ENCODE measurements around the gene THSD7B. TPM values are rescaled to one million over a fixed set of nuclear protein-coding genes. Genes with fewer than 3 reads are reported as not detected.

THSD7B gene
- total and polyA plus RNA-seq, 2 experiments from 2014 or later, result 0.11 TPM; not detected in 1

DNA sequence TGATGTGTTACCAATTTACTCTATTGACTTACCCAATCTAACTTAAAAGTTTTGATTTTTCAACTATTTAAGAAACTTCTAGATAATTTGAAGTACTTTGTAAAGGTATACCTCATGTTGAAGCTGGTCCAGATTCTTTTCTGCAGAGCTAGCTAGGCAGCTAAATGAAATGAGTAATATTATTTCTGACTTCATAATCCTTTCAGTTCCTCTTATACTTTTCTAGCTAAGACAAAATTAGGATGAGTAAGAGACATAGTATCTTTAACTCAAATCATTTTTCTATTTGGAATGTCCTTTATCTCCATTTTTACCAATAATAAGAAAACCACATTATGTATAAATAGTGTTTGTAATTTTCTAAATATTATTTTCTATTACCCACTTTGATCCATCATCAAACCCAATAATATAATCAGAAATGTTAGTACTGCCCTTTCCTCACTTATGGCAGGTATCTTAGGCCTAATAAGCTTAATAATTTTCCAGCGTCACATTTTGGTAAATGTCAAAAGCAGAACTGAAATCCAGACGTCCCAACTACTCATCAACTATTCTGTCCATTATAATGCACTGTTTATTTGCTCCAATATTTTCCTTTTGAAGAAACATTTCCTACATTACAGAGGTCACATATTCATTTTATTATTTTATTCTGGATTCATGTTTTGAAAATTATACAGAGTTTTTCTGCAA, 456.6 kb downstream of the THSD7B start:
- no peak overlapping the region for H3K4me3 ChIP-seq
- in situ Hi-C loops (cut with MboI), result no loop called here
- H3K9me2 ChIP-seq (ENCODE audit: insufficient read depth), result no peaks in the 10 kb centered on the region
- H3K4me1 ChIP-seq (ENCODE audit: insufficient read depth), result 0 out of 2 replicates have a peak, but pooled peaks cover 2% of the 10 kb centered on the region
- no peak overlapping the region for H2AFZ ChIP-seq
- TF ChIP-seq EZH2 (IDR thresholded peaks at IDR 0.05; ENCODE audit: insufficient read depth, poor library complexity, severe bottlenecking) (no peak), EZH2phosphoT487 (IDR thresholded peaks at IDR 0.05; ENCODE audit: insufficient read depth, low read depth) (no peak)
- no peak overlapping the region for H3K4me2 ChIP-seq (ENCODE audit: unreplicated experiment)
- no peaks in the 10 kb centered on the region for H3K27me3 ChIP-seq (replicated peaks; ENCODE audit: insufficient read depth)
- H3F3A ChIP-seq (ENCODE audit: insufficient read depth), result no peaks in the 10 kb centered on the region
- WGBS, 2 experiments (ENCODE audit: low coverage in 1 of 2, low lambda C conversion rate in 2 of 2, missing lambda C conversion rate in 2 of 2), result 47 to 51% methylated on average over 2 of the region's 2 CpGs
- H3K36me3 ChIP-seq (ENCODE audit: low read depth), result no peaks in the 10 kb centered on the region
- H3K27ac ChIP-seq, result no peak overlapping the region
- no peaks in the 10 kb centered on the region for H3K9me3 ChIP-seq (ENCODE audit: low read depth)
- DNase-seq, result peak; percentile 16
- no peaks in the 10 kb centered on the region for H4K20me1 ChIP-seq (ENCODE audit: insufficient read depth)
- H3K9ac ChIP-seq, result no peak overlapping the region
- no peaks in the 10 kb centered on the region for H3K79me2 ChIP-seq (ENCODE audit: insufficient read depth)

DNA sequence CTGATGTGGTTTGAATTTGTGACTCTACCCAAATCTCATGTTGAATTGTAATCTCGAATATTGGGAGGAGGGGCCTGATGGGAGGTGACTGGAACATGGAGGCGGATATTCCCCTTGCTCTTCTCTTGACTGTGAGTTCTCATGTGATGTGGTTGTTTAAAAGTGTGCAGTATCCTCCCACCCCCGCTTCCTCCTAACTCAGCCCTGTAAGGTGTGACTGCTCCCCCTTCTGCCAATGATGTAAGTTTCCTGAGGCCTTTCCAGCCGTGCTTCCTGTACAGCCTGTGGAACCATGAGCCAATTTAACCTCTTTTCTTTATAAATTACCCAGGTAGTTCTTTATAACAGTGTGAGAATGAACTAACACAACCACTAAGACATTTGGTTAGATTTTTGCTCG, 458.4 kb downstream of the THSD7B start:
- H3K27me3 ChIP-seq (replicated peaks; ENCODE audit: insufficient read depth), result no peaks in the 10 kb centered on the region
- in situ Hi-C loops (cut with MboI), result no loop called here
- H3K36me3 ChIP-seq (ENCODE audit: low read depth), result no peaks in the 10 kb centered on the region
- 44 to 56% methylated on average over 5 of the region's 5 CpGs for WGBS, 2 experiments (ENCODE audit: low coverage in 1 of 2, low lambda C conversion rate in 2 of 2, missing lambda C conversion rate in 2 of 2)
- peaks cover 9% of the 10 kb centered on the region for H3K4me1 ChIP-seq (ENCODE audit: insufficient read depth)
- peaks cover 8% of the 10 kb centered on the region; the same call in 1 of the 2 replicates for H3F3A ChIP-seq (ENCODE audit: insufficient read depth)
- no peaks in the 10 kb centered on the region for H4K20me1 ChIP-seq (ENCODE audit: insufficient read depth)
- H3K9me3 ChIP-seq (ENCODE audit: low read depth), result no peaks in the 10 kb centered on the region
- no peak overlapping the region for H3K4me2 ChIP-seq (ENCODE audit: unreplicated experiment)
- H3K79me2 ChIP-seq (ENCODE audit: insufficient read depth), result no peaks in the 10 kb centered on the region
- no peak overlapping the region for H2AFZ ChIP-seq
- no peak for DNase-seq
- no peak overlapping the region for H3K27ac ChIP-seq
- H3K9me2 ChIP-seq (ENCODE audit: insufficient read depth), result no peaks in the 10 kb centered on the region
- no peak overlapping the region for H3K4me3 ChIP-seq
- TF ChIP-seq EZH2 (IDR thresholded peaks at IDR 0.05; ENCODE audit: insufficient read depth, poor library complexity, severe bottlenecking) (no peak), EZH2phosphoT487 (IDR thresholded peaks at IDR 0.05; ENCODE audit: insufficient read depth, low read depth) (no peak)
- H3K9ac ChIP-seq, result no peak overlapping the region

DNA sequence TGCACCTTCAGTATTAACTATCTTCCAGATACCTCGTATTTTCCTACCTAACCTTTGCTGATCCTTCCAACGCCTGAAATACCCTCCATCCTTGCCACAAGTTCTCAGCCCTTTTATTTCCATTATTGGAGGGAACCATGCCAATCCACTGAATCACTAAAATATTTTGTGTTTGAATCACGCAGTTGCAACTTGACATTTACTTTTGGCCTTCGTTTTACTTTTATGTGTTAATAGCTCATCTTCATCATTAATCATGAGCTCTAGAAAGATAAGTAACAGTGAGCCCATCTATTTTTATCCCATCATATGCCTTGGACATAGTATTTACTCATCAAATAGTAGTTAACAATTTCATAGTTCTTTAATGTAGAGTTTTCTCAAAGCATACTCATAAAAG, 463.2 kb downstream of the THSD7B start:
- no peaks in the 10 kb centered on the region for H4K20me1 ChIP-seq (ENCODE audit: insufficient read depth)
- DNase-seq, result peak; percentile 57
- H3K27me3 ChIP-seq (replicated peaks; ENCODE audit: insufficient read depth), result no peaks in the 10 kb centered on the region

DNA sequence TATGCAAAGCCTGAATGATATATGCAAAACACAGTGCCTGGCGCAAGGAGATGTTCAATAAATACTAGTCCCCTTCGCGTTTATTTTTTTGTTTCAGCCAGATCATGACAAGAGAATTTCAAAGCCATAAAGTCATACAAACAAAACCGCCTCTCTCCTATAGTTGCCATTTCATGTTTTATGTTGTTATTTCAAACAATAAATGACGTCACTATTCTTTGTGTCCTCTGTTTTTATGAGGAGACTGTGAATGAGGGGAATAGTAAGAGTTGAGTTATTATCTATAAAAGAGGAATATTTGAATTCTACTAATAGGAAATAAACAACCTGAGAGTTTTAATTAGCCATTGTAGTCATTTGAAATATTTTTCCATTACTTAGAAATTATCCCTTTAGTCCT, 464.5 kb downstream of the THSD7B start:
- H3K4me3 ChIP-seq, result no peak overlapping the region
- TF ChIP-seq EZH2 (IDR thresholded peaks at IDR 0.05; ENCODE audit: insufficient read depth, poor library complexity, severe bottlenecking), result no peak
- in situ Hi-C loops (cut with MboI), result no loop called here
- no peaks in the 10 kb centered on the region for H3K9me2 ChIP-seq (ENCODE audit: insufficient read depth)
- no peaks in the 10 kb centered on the region for H4K20me1 ChIP-seq (ENCODE audit: insufficient read depth)
- H3F3A ChIP-seq (ENCODE audit: insufficient read depth), result peaks cover 19% of the 10 kb centered on the region; the same call in 1 of the 2 replicates
- no peak overlapping the region for H3K4me2 ChIP-seq (ENCODE audit: unreplicated experiment)
- no peaks in the 10 kb centered on the region for H3K79me2 ChIP-seq (ENCODE audit: insufficient read depth)
- no peak overlapping the region for H3K27ac ChIP-seq
- H2AFZ ChIP-seq, result no peak overlapping the region
- no peak for DNase-seq
- no peaks in the 10 kb centered on the region for H3K9me3 ChIP-seq (ENCODE audit: low read depth)
- H3K36me3 ChIP-seq (ENCODE audit: low read depth), result no peaks in the 10 kb centered on the region
- no peaks in the 10 kb centered on the region for H3K27me3 ChIP-seq (replicated peaks; ENCODE audit: insufficient read depth)
- 64 to 67% methylated on average over 5 of the region's 5 CpGs for whole genome bisulfite sequencing, 2 experiments (ENCODE audit: low coverage in 1 of 2, low lambda C conversion rate in 2 of 2, missing lambda C conversion rate in 2 of 2)
- H3K4me1 ChIP-seq (ENCODE audit: insufficient read depth), result peaks cover 14% of the 10 kb centered on the region
- no peak overlapping the region for H3K9ac ChIP-seq

More for the DNA sequence above, 463.2 kb downstream of the THSD7B start:
- no peaks in the 10 kb centered on the region for H3K79me2 ChIP-seq (ENCODE audit: insufficient read depth)
- H3K27ac ChIP-seq, result no peak overlapping the region
- peaks cover 19% of the 10 kb centered on the region; the same call in 1 of the 2 replicates for H3F3A ChIP-seq (ENCODE audit: insufficient read depth)
- H3K4me2 ChIP-seq (ENCODE audit: unreplicated experiment), result no peak overlapping the region
- 22 to 28% methylated on average over 4 of the region's 4 CpGs for WGBS, 2 experiments (ENCODE audit: low coverage in 1 of 2, low lambda C conversion rate in 2 of 2, missing lambda C conversion rate in 2 of 2)
- H3K4me3 ChIP-seq, result no peak overlapping the region
- no peaks in the 10 kb centered on the region for H3K9me3 ChIP-seq (ENCODE audit: low read depth)
- in situ Hi-C loops (cut with MboI), result no loop called here
- H3K36me3 ChIP-seq (ENCODE audit: low read depth), result no peaks in the 10 kb centered on the region
- H2AFZ ChIP-seq, result no peak overlapping the region
- TF ChIP-seq EZH2 (IDR thresholded peaks at IDR 0.05; ENCODE audit: insufficient read depth, poor library complexity, severe bottlenecking) (no peak), EZH2phosphoT487 (IDR thresholded peaks at IDR 0.05; ENCODE audit: insufficient read depth, low read depth) (no peak)
- H3K9ac ChIP-seq, result no peak overlapping the region
- no peaks in the 10 kb centered on the region for H3K9me2 ChIP-seq (ENCODE audit: insufficient read depth)
- peaks cover 14% of the 10 kb centered on the region for H3K4me1 ChIP-seq (ENCODE audit: insufficient read depth)
